Panc1 (cell line): Measurements from ENCODE around the gene KRTAP5-11. TPM values are rescaled to one million over a fixed set of nuclear protein-coding genes. Genes with fewer than 3 reads are reported as not detected.

ENCODE experiments used
- ATAC-seq: fragments of 200-7000 bp; cut with Tn5 transposase; 2 replicates; pipeline ENCODE4 v1.9.1; 2020; ENCODE audit warnings: mild to moderate bottlenecking, moderate library complexity
- BruUV-seq: library from RNA; stranded (reverse); fragments of 400-500 nt; replicated peaks from 2 replicates; lab custom pipeline; 2021; lab: Mats Ljungman, UMichigan
- CTCF ChIA-PET: fragments of 300-600 bp; sonication (Branson Sonifier 250); formaldehyde crosslinking; loops from one replicate; lab custom pipeline; 2022; ENCODE audit warnings: antibody characterized with exemption; lab: Charles Lee
- POLR2A ChIA-PET: fragments of 300-600 bp; sonication (Branson Sonifier 250); formaldehyde crosslinking; loops from one replicate; lab custom pipeline; 2022; ENCODE audit warnings: antibody characterized with exemption; lab: Charles Lee
- DNase-seq: peaks from one replicate; pipeline ENCODE4 v3.0.0-alpha.2; 2010; ENCODE audit warnings: low read depth, low spot score
- H3K27ac ChIP-seq: 2 replicates; pipeline ENCODE4 v1.5.1; 2011; ENCODE audit warnings: mild to moderate bottlenecking, low read length, inconsistent platforms
- H3K27me3 ChIP-seq: fragments of 200-500 bp; sonication (Bioruptor generic); 2 replicates; pipeline ENCODE4 v1.6.0; 2014; ENCODE audit warnings: low read length, inconsistent platforms; ENCODE audit not compliant: control insufficient read depth, insufficient read depth
- H3K36me3 ChIP-seq: fragments of 200-500 bp; sonication (Bioruptor generic); 2 replicates; pipeline ENCODE4 v1.5.1; 2014; ENCODE audit warnings: inconsistent platforms, mild to moderate bottlenecking, low read length, moderate library complexity; ENCODE audit not compliant: control insufficient read depth, insufficient read depth
- H3K4me1 ChIP-seq: 2 replicates; pipeline ENCODE4 v1.5.1; 2011; ENCODE audit warnings: inconsistent platforms, mild to moderate bottlenecking, low read length, moderate library complexity; ENCODE audit not compliant: control insufficient read depth, insufficient read depth
- H3K4me3 ChIP-seq, 2 experiments: 2 replicates each; pipeline ENCODE4 v1.5.1; 2011 to 2012; ENCODE audit warnings: low read depth in 2 of 2, low read length in 2 of 2, mild to moderate bottlenecking in 2 of 2, inconsistent platforms in 1 of 2, moderate library complexity in 1 of 2
- H3K9me3 ChIP-seq: fragments of 200-500 bp; sonication (Bioruptor generic); 2 replicates; pipeline ENCODE4 v1.5.1; 2014; ENCODE audit warnings: low read depth, mild to moderate bottlenecking, inconsistent platforms, low read length, moderate library complexity; ENCODE audit not compliant: control insufficient read depth, insufficient read depth
- POLR2AphosphoS5 ChIP-seq: IDR thresholded peaks from 2 replicates; pipeline ENCODE4 v1.6.1; 2012; ENCODE audit warnings: mild to moderate bottlenecking, low read depth, low read length, moderate library complexity
- SIN3A ChIP-seq: IDR thresholded peaks from 2 replicates; pipeline ENCODE4 v1.6.1; 2012; ENCODE audit warnings: low read depth, mild to moderate bottlenecking, low read length, moderate library complexity, borderline replicate concordance; ENCODE audit not compliant: insufficient read depth
- TCF7L2 ChIP-seq: IDR thresholded peaks from 2 replicates; pipeline ENCODE4 v1.6.1; 2011; ENCODE audit warnings: mild to moderate bottlenecking, low read depth, low read length, inconsistent platforms
- in situ Hi-C: cut with HindIII; loops from 2 replicates; pipeline ENCODE4 v1.10.0; 2016; ENCODE audit warnings: low sequenced_read_pairs, low pct_unique_long_range_greater_than_20kb
- intact Hi-C: fragments of 100-400 bp; cut with micrococcal nuclease; formaldehyde crosslinking; loops from one replicate; pipeline ENCODE4 v1.10.0; 2022; ENCODE audit not compliant: unreplicated experiment
- total RNA-seq: library from RNA; stranded (reverse); gene quantifications from one replicate; pipeline ENCODE4 v1.2.1, GENCODE V29; 2021; ENCODE audit not compliant: unreplicated experiment
- TF ChIP-seq, protein P1 (sequence below): fragments of 450-650 bp; IDR thresholded peaks from 2 replicates; pipeline ENCODE4 v1.5.1; 2017; ENCODE audit warnings: mild to moderate bottlenecking
- TF ChIP-seq, protein P2 (sequence below), 2 experiments: IDR thresholded peaks; 2 replicates each; pipeline ENCODE4 v1.6.1; 2011 to 2012; ENCODE audit warnings: low read depth in 2 of 2, control low read depth in 1 of 2, low read length in 1 of 2, mild to moderate bottlenecking in 1 of 2, moderate library complexity in 1 of 2; ENCODE audit not compliant: insufficient read depth in 1 of 2

The KRTAP5-11 gene
- total RNA-seq, 1 experiment from 2014 or later: not detected

DNA sequence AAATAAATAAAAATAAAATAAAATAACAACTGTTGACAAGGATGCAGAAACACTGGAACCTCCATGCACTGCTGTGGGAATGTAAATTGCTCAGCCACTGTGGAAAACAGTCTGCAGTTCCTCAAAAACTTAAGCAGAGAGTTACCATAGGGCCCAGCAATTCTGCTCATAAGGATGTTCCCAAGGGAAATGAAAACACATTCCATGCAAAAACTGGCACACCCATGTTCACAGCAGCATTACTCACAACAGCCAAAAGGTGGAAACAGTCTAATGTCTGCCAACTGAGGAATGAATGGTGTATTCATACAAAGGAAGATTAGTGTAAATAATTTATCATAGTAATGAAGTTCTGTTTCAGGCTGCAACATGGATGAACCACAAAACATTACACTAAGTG, 20.6 kb downstream of the KRTAP5-11 start:
- DNase-seq (no peak), ATAC-seq (no peak)
- intact Hi-C loops: no loop called here
- Histone ChIP-seq H3K36me3 (no peaks in the 10 kb centered on the region), H3K4me3 (no peak overlapping the region), H3K4me1 (no peaks in the 10 kb centered on the region), H3K27me3 (peaks cover 12% of the 10 kb centered on the region; the same call in 1 of the 2 replicates), H3K9me3 (no peaks in the 10 kb centered on the region), H3K27ac (no peak overlapping the region)
- ChIA-PET CTCF (no interaction called here), POLR2A (no interaction called here)
- in situ Hi-C loops: no loop called here
- no TSS peak for BruUV-seq
- TF ChIP-seq POLR2AphosphoS5 (no peak), TCF7L2 (no peak), SIN3A (no peak)
- TF ChIP-seq, protein P1, sequence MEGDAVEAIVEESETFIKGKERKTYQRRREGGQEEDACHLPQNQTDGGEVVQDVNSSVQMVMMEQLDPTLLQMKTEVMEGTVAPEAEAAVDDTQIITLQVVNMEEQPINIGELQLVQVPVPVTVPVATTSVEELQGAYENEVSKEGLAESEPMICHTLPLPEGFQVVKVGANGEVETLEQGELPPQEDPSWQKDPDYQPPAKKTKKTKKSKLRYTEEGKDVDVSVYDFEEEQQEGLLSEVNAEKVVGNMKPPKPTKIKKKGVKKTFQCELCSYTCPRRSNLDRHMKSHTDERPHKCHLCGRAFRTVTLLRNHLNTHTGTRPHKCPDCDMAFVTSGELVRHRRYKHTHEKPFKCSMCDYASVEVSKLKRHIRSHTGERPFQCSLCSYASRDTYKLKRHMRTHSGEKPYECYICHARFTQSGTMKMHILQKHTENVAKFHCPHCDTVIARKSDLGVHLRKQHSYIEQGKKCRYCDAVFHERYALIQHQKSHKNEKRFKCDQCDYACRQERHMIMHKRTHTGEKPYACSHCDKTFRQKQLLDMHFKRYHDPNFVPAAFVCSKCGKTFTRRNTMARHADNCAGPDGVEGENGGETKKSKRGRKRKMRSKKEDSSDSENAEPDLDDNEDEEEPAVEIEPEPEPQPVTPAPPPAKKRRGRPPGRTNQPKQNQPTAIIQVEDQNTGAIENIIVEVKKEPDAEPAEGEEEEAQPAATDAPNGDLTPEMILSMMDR: no peak
- TF ChIP-seq, protein P2, sequence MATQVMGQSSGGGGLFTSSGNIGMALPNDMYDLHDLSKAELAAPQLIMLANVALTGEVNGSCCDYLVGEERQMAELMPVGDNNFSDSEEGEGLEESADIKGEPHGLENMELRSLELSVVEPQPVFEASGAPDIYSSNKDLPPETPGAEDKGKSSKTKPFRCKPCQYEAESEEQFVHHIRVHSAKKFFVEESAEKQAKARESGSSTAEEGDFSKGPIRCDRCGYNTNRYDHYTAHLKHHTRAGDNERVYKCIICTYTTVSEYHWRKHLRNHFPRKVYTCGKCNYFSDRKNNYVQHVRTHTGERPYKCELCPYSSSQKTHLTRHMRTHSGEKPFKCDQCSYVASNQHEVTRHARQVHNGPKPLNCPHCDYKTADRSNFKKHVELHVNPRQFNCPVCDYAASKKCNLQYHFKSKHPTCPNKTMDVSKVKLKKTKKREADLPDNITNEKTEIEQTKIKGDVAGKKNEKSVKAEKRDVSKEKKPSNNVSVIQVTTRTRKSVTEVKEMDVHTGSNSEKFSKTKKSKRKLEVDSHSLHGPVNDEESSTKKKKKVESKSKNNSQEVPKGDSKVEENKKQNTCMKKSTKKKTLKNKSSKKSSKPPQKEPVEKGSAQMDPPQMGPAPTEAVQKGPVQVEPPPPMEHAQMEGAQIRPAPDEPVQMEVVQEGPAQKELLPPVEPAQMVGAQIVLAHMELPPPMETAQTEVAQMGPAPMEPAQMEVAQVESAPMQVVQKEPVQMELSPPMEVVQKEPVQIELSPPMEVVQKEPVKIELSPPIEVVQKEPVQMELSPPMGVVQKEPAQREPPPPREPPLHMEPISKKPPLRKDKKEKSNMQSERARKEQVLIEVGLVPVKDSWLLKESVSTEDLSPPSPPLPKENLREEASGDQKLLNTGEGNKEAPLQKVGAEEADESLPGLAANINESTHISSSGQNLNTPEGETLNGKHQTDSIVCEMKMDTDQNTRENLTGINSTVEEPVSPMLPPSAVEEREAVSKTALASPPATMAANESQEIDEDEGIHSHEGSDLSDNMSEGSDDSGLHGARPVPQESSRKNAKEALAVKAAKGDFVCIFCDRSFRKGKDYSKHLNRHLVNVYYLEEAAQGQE (IDR thresholded peaks at IDR 0.05; ENCODE audit: insufficient read depth in 1 of 2, low read depth in 2 of 2, low read length in 1 of 2): no peak

DNA sequence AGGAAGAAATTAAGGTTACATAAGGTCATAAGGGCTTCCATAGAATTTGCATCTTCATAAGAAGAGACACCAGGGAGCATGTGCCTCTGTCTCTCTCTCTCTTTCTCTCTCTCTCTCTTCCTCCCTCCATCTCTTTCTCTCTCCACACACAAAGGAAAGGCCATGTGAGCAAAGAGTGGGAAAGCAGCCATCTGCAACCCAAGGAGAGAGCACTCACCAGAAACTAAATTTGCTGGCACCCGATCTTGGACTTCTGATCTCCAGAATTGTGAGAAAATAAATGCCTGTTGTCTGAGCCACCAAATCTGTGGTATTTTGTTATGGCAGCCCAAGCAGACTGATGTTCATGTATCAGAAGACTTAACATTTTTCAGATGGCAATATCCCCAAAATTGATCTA, 23.7 kb downstream of the KRTAP5-11 start:
- DNase-seq (no peak), ATAC-seq (no peak)
- Histone ChIP-seq H3K4me1 (no peaks in the 10 kb centered on the region), H3K36me3 (no peaks in the 10 kb centered on the region), H3K9me3 (no peaks in the 10 kb centered on the region), H3K27me3 (peaks cover 9% of the 10 kb centered on the region; the same call in 1 of the 2 replicates), H3K27ac (no peak overlapping the region), H3K4me3 (no peak overlapping the region)
- POLR2A ChIA-PET: no interaction called here
- TF ChIP-seq, protein P2 (IDR thresholded peaks at IDR 0.05; ENCODE audit: insufficient read depth in 1 of 2, low read depth in 2 of 2, low read length in 1 of 2): no peak
- TF ChIP-seq POLR2AphosphoS5 (no peak), TCF7L2 (no peak), SIN3A (no peak)
- TF ChIP-seq, protein P1: no peak
- intact Hi-C loops: no loop called here
- CTCF ChIA-PET: no interaction called here
- in situ Hi-C loops: no loop called here
- BruUV-seq: no TSS peak
